WERI-Rb-1 (cell line): ENCODE results near the gene OR1I1.

ENCODE experiments used
- DNase-seq: peaks from one replicate; pipeline ENCODE4 v3.0.0-alpha.2; 2020
- H3K27ac ChIP-seq: fragments of 250-450 bp; sonication (Bioruptor Pico); 2 replicates; pipeline ENCODE4 v1.5.1; 2020; ENCODE audit warnings: mild to moderate bottlenecking, moderate library complexity
- H3K27me3 ChIP-seq: fragments of 250-450 bp; sonication (Bioruptor Pico); 2 replicates; pipeline ENCODE4 v1.5.1; 2021; ENCODE audit warnings: mild to moderate bottlenecking, low read depth, moderate library complexity; ENCODE audit not compliant: insufficient read depth, severe bottlenecking
- H3K36me3 ChIP-seq: fragments of 250-450 bp; sonication (Bioruptor Pico); 2 replicates; pipeline ENCODE4 v1.5.1; 2020; ENCODE audit warnings: mild to moderate bottlenecking, moderate library complexity
- H3K4me3 ChIP-seq: 2 replicates; pipeline ENCODE4 v1.5.1; 2011; ENCODE audit warnings: low read depth, mild to moderate bottlenecking, control low read depth, low read length
- H3K9me3 ChIP-seq: fragments of 250-450 bp; sonication (Bioruptor Pico); 2 replicates; pipeline ENCODE4 v1.5.1; 2021; ENCODE audit warnings: mild to moderate bottlenecking, moderate library complexity; ENCODE audit not compliant: severe bottlenecking
- CTCF ChIP-seq: IDR thresholded peaks from 2 replicates; pipeline ENCODE4 v1.5.1; 2011; ENCODE audit warnings: low read depth, mild to moderate bottlenecking, control low read depth, inconsistent platforms, low read length

The OR1I1 gene

GRCh38 chr19:15118248-15118647 lies 36.2 kb downstream of the OR1I1 start:
- no peak for DNase-seq
- peaks cover 78% of the 10 kb centered on the region for H3K36me3 ChIP-seq
- H3K27me3 ChIP-seq: no peaks in the 10 kb centered on the region
- no peaks in the 10 kb centered on the region for H3K9me3 ChIP-seq
- H3K27ac ChIP-seq: no peak overlapping the region
- no peak for TF ChIP-seq CTCF
- no peak overlapping the region for H3K4me3 ChIP-seq

GRCh38 chr19:15118789-15119494 lies 36.9 kb downstream of the OR1I1 start:
- H3K27me3 ChIP-seq: no peaks in the 10 kb centered on the region
- no peak for TF ChIP-seq CTCF
- H3K27ac ChIP-seq: no peak overlapping the region
- peaks cover 81% of the 10 kb centered on the region for H3K36me3 ChIP-seq
- DNase-seq: no peak
- H3K9me3 ChIP-seq: no peaks in the 10 kb centered on the region
- H3K4me3 ChIP-seq: no peak overlapping the region

GRCh38 chr19:15120135-15121026 lies 38.4 kb downstream of the OR1I1 start:
- DNase-seq: no peak
- H3K4me3 ChIP-seq: no peak overlapping the region
- H3K36me3 ChIP-seq: peaks cover 75% of the 10 kb centered on the region
- no peaks in the 10 kb centered on the region for H3K9me3 ChIP-seq
- H3K27me3 ChIP-seq: no peaks in the 10 kb centered on the region
- no peak for TF ChIP-seq CTCF
- no peak overlapping the region for H3K27ac ChIP-seq

DNA sequence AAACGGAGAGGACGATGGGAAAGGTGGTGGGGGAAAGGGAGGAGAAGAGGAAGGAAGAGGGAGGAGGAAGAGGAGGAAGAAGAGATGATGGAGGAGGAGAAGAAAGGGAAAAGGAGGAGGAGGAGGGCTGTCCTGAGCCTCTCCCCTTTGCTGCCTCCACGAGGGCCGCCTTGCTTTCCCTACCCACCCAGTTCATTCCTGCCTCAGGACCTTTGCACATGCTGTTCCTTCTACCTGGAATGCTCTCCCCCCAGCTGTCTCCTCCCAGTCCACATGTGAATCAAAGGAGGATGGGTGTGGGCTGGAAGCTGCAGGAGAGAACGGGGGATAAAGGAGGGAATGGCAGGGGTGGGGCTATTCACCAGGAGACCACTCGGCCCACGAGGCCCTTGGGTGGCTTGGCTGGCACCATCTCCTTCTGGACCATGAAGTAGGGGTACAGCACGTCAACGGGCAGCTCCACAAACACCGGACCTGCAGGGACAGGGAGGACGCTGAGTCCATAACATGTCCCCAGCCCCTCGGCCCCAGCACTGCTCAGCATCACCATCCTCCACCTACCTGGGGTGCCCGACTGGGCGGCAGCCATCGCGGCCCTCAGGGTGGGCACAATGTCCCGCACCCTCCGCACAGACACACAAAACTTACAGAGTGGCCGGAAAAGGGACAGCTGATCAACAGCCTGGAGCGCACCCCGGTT lies 40.5 kb downstream of the OR1I1 start:
- Histone ChIP-seq H3K27ac (no peak overlapping the region), H3K4me3 (no peak overlapping the region), H3K27me3 (no peaks in the 10 kb centered on the region), H3K36me3 (peaks cover 54% of the 10 kb centered on the region), H3K9me3 (no peaks in the 10 kb centered on the region)
- no peak for TF ChIP-seq CTCF
- no peak for DNase-seq

DNA sequence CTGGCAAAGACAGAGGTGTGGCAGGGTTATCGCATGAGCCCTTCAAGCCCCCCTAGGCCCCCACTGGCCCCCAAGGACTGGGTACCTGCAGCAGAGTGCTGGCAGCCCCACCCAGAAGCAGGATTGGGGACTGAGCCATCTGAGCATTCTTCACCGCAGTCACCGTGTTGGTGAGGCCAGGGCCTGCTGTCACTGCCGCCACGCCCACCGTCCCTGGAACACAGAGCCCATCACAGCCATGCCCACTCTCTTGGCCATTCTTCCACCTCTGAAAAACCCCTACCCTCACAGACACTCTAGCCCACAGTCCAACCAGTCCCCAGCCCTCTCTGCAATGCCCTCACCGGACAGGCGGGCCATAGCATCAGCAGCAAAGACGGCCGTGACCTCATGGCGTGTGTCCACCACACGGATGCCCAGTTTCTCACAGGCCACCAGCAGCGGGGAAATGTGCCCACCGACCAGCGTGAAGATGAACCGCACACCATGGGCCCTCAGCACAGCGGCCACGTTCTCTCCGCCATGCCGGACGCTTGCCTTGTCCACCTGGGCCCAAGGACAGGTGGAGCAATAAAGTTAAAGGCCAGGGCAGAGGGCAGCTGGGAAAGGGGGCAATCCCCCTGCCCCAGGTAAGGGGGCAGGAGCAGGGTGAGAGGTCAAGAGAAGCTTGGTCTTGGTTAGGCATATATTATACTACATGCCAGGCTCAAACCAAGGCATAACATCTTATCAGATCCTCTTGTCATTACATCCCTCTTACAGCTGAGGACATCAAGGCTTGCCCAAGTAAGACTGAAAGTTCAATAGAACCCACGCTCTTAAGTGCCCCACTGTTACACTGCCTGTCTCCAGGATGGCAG lies 41.2 kb downstream of the OR1I1 start:
- Histone ChIP-seq H3K36me3 (peaks cover 46% of the 10 kb centered on the region), H3K27me3 (no peaks in the 10 kb centered on the region), H3K9me3 (no peaks in the 10 kb centered on the region), H3K4me3 (no peak overlapping the region), H3K27ac (no peak overlapping the region)
- no peak for TF ChIP-seq CTCF
- no peak for DNase-seq
